Epidermal melanocyte (primary cell): ENCODE measurements around the gene TTC23.
"Not testable (repeated sequence)": the region's sequence is repeated elsewhere in the genome, so short reads cannot be mapped to it uniquely, and the experiment has no call there.

Experiments
- DNase-seq: peaks from one replicate; pipeline ENCODE4 v3.0.0; 2011; ENCODE audit warnings: low spot score; ENCODE audit not compliant: insufficient read length

Gene TTC23

GRCh38 chr15:99197856-99198255 is 51.5 kb downstream of the TTC23 start:
- no peak for DNase-seq

- DNase-seq, result not testable (repeated sequence)
Measured at GRCh38 chr15:99192181-99192580, 57.2 kb downstream of the TTC23 start.

- no peak for DNase-seq
Measured at GRCh38 chr15:99187936-99188335, 61.4 kb downstream of the TTC23 start.

GRCh38 chr15:99185414-99186130 is 63.8 kb downstream of the TTC23 start:
- no peak for DNase-seq

GRCh38 chr15:99182791-99183190 is 66.6 kb downstream of the TTC23 start:
- no peak for DNase-seq

- no peak for DNase-seq
Measured at GRCh38 chr15:99181545-99181971, 67.8 kb downstream of the TTC23 start.

- no peak for DNase-seq
Measured at GRCh38 chr15:99180964-99181306, 68.4 kb downstream of the TTC23 start.

GRCh38 chr15:99180086-99180963 is 69.1 kb downstream of the TTC23 start:
- no peak for DNase-seq

- DNase-seq, result no peak
Measured at GRCh38 chr15:99177679-99178078, 71.7 kb downstream of the TTC23 start.

GRCh38 chr15:99176757-99177156 is 72.6 kb downstream of the TTC23 start:
- DNase-seq, result no peak

GRCh38 chr15:99174567-99175395 is 74.6 kb downstream of the TTC23 start:
- DNase-seq, result no peak

GRCh38 chr15:99172989-99173388 is 76.4 kb downstream of the TTC23 start:
- DNase-seq, result no peak

GRCh38 chr15:99172171-99172570 is 77.2 kb downstream of the TTC23 start:
- DNase-seq, result no peak

- no peak for DNase-seq
Measured at GRCh38 chr15:99170476-99171065, 78.8 kb downstream of the TTC23 start.

GRCh38 chr15:99169769-99170311 is 79.5 kb downstream of the TTC23 start:
- DNase-seq, result no peak

- no peak for DNase-seq
Measured at GRCh38 chr15:99168601-99169580, 80.5 kb downstream of the TTC23 start.

GRCh38 chr15:99167640-99168039 is 81.7 kb downstream of the TTC23 start:
- DNase-seq, result no peak

GRCh38 chr15:99167201-99167600 is 82.2 kb downstream of the TTC23 start:
- DNase-seq, result no peak

GRCh38 chr15:99165956-99166689 is 83.3 kb downstream of the TTC23 start:
- no peak for DNase-seq
